GM23248 (cell line): ENCODE results near the gene TRIB2. TPM values are rescaled to one million over a fixed set of nuclear protein-coding genes. Genes with fewer than 3 reads are reported as not detected.

Experiments
- DNase-seq: peaks from one replicate; pipeline ENCODE4 v3.0.0-alpha.2; 2015
- H2AFZ ChIP-seq: fragments of 200-600 bp; sonication (generic); 2 replicates; pipeline ENCODE4 v1.6.1; 2016; ENCODE audit warnings: antibody characterized with exemption
- H3F3A ChIP-seq: fragments of 200-600 bp; sonication (generic); 2 replicates; pipeline ENCODE4 v1.6.1; 2016; ENCODE audit warnings: mild to moderate bottlenecking, antibody characterized with exemption, mixed run types; ENCODE audit not compliant: insufficient read depth
- H3K27ac ChIP-seq: fragments of 200-600 bp; sonication (generic); 2 replicates; pipeline ENCODE4 v1.5.1; 2016; ENCODE audit warnings: mild to moderate bottlenecking
- H3K27me3 ChIP-seq: fragments of 200-600 bp; sonication (generic); replicated peaks from 2 replicates; pipeline ENCODE4 v1.6.1; 2016; ENCODE audit warnings: mild to moderate bottlenecking; ENCODE audit not compliant: insufficient read depth
- H3K36me3 ChIP-seq: fragments of 200-600 bp; sonication (generic); 2 replicates; pipeline ENCODE4 v1.6.1; 2016; ENCODE audit warnings: low read depth, mild to moderate bottlenecking
- H3K4me1 ChIP-seq: fragments of 200-600 bp; sonication (generic); 2 replicates; pipeline ENCODE4 v1.6.1; 2016; ENCODE audit warnings: mild to moderate bottlenecking; ENCODE audit not compliant: insufficient read depth
- H3K4me2 ChIP-seq: fragments of 200-600 bp; sonication (generic); one replicate; pipeline ENCODE4 v1.6.1; 2016; ENCODE audit warnings: mild to moderate bottlenecking; ENCODE audit not compliant: unreplicated experiment
- H3K4me3 ChIP-seq: fragments of 200-600 bp; sonication (generic); 2 replicates; pipeline ENCODE4 v1.5.1; 2016; ENCODE audit warnings: mild to moderate bottlenecking
- H3K79me2 ChIP-seq: fragments of 200-600 bp; sonication (generic); 2 replicates; pipeline ENCODE4 v1.6.1; 2016; ENCODE audit warnings: mild to moderate bottlenecking; ENCODE audit not compliant: insufficient read depth
- H3K9ac ChIP-seq: fragments of 200-600 bp; sonication (generic); 2 replicates; pipeline ENCODE4 v1.6.1; 2016; ENCODE audit warnings: mild to moderate bottlenecking
- H3K9me2 ChIP-seq: fragments of 200-600 bp; sonication (generic); 2 replicates; pipeline ENCODE4 v1.6.1; 2016; ENCODE audit warnings: mixed run types, mild to moderate bottlenecking, moderate library complexity; ENCODE audit not compliant: insufficient read depth
- H3K9me3 ChIP-seq: fragments of 200-600 bp; sonication (generic); one replicate; pipeline ENCODE4 v1.6.1; 2017; ENCODE audit warnings: low read depth
- H4K20me1 ChIP-seq: fragments of 200-600 bp; sonication (generic); 2 replicates; pipeline ENCODE4 v1.6.0; 2016; ENCODE audit not compliant: insufficient read depth
- EZH2 ChIP-seq: fragments of 200-600 bp; sonication (generic); IDR thresholded peaks from 2 replicates; pipeline ENCODE4 v1.6.1; 2018; ENCODE audit warnings: antibody characterized with exemption, mild to moderate bottlenecking; ENCODE audit not compliant: insufficient read depth, poor library complexity, severe bottlenecking
- EZH2phosphoT487 ChIP-seq: fragments of 200-600 bp; sonication (generic); IDR thresholded peaks from 2 replicates; pipeline ENCODE4 v1.6.1; 2018; ENCODE audit warnings: antibody characterized with exemption, moderate library complexity, mild to moderate bottlenecking, low read depth; ENCODE audit not compliant: insufficient read depth
- WGBS, 2 experiments: methylation state at CpG; one replicate each; pipeline ENCODE4 v1.1.6; 2015 to 2017; ENCODE audit warnings: low lambda C conversion rate in 2 of 2, low coverage in 1 of 2; ENCODE audit errors: missing lambda C conversion rate in 2 of 2; 5-methylcytosine and 5-hydroxymethylcytosine counted together
- in situ Hi-C: fragments of 300-500 bp; cut with MboI; formaldehyde crosslinking; loops from 2 replicates; pipeline ENCODE4 v1.15.0; 2020
- polyA plus RNA-seq: library from polyadenylated mRNA; unstranded; fragments of >200 nt; fragmentation: Nextera tagmentation; extraction: Ambion mirVana; gene quantifications from 2 replicates; pipeline ENCODE4 v1.2.1, GENCODE V29; 2016
- total RNA-seq: library from RNA; depleted of rRNA; stranded (reverse); fragments of >200 nt; shearing (Covaris generic); gene quantifications from 2 replicates; pipeline ENCODE4 v1.2.3, GENCODE V29; 2014

Gene TRIB2
- total and polyA plus RNA-seq, 2 experiments from 2014 or later: 31.5 to 46.9 TPM

DNA sequence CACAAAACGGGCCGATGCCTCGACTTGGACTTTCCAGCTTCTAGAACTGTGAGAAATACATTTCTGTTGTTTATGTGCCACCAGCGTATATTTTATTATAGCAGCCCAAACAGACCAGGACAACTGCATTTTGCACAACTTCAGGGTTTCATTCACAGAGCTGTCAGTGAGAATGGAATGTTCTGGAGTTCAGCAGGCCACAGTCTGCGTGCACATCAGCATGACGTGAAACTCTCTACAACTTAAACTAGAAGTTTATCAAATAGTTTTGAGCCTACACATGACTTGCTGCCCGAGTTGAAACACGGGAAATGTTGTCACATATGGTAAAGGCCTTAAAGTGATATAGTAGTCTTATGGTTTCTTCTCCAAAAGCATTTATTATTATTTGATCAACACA is 3.9 kb upstream of the TRIB2 start:
- Histone ChIP-seq H3K4me3 (no peak overlapping the region), H3K9ac (no peak overlapping the region), H3K9me3 (no peaks in the 10 kb centered on the region), H4K20me1 (no peaks in the 10 kb centered on the region), H3K79me2 (peaks cover 8% of the 10 kb centered on the region), H3K36me3 (no peaks in the 10 kb centered on the region), H3K9me2 (no peaks in the 10 kb centered on the region), H3K4me1 (peaks cover 20% of the 10 kb centered on the region), H3K27me3 (no peaks in the 10 kb centered on the region), H2AFZ (no peak overlapping the region), H3F3A (peaks cover 25% of the 10 kb centered on the region), H3K27ac (no peak overlapping the region), H3K4me2 (no peak overlapping the region)
- TF ChIP-seq EZH2 (no peak), EZH2phosphoT487 (no peak)
- in situ Hi-C loops: loop anchor here (10.0 kb wide), 3 partner anchors 288 to 878 kb away; no protein-coding TSS in a partner anchor
- WGBS, 2 experiments: 96 to 99% methylated on average over 8 of the region's 8 CpGs
- DNase-seq: no peak

DNA sequence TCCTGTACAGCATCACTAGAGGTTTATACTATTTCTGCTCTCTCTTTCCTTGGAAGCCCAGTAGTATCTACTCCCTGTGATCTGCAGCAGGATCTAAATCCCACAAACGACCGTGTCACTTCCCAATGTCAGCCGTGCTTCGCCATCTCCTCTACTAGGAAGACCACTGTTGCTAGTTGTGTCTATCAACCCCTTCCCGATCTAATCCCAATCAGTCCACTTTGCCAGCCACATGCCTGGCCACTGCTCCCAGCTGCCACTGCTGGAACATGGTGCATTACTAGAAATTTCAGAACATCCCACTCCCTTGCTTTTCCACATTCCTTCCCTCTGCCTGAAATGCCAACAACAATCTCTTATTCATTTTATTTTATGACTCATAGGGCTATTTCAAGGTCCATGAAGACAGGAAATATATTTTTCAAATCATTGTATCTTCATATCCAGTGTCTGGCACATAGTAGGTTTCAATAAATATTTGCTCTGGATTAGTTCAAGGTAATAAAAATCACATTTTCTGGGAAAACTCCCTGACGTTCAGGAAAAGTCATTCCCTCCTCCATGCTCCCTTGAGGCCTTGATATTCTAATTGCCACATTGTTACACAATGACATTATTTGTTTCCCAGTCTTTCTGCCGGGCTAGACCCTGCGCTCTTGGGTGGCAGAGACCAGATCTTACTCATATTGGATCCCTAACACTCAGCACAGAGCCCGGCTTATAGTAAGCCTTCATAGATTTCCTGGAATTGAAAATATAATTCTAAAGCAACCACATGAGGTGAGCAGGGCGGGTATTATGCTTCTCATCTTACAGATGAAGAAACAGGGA is 2.1 kb upstream of the TRIB2 start:
- Histone ChIP-seq H2AFZ (no peak overlapping the region), H3K9ac (no peak overlapping the region), H3K4me1 (peaks cover 20% of the 10 kb centered on the region), H3F3A (peaks cover 35% of the 10 kb centered on the region), H3K27me3 (no peaks in the 10 kb centered on the region), H4K20me1 (no peaks in the 10 kb centered on the region), H3K27ac (peak overlapping the region; percentile 42), H3K36me3 (no peaks in the 10 kb centered on the region), H3K4me2 (no peak overlapping the region), H3K4me3 (no peak overlapping the region), H3K79me2 (peaks cover 23% of the 10 kb centered on the region), H3K9me2 (no peaks in the 10 kb centered on the region), H3K9me3 (no peaks in the 10 kb centered on the region)
- TF ChIP-seq EZH2phosphoT487: no peak
- TF ChIP-seq EZH2: no peak
- in situ Hi-C loops: loop anchor here (10.0 kb wide), 3 partner anchors 290 to 880 kb away; no protein-coding TSS in a partner anchor
- peak; percentile 75 for DNase-seq
- 23 to 30% methylated on average over 10 of the region's 10 CpGs for WGBS, 2 experiments

DNA sequence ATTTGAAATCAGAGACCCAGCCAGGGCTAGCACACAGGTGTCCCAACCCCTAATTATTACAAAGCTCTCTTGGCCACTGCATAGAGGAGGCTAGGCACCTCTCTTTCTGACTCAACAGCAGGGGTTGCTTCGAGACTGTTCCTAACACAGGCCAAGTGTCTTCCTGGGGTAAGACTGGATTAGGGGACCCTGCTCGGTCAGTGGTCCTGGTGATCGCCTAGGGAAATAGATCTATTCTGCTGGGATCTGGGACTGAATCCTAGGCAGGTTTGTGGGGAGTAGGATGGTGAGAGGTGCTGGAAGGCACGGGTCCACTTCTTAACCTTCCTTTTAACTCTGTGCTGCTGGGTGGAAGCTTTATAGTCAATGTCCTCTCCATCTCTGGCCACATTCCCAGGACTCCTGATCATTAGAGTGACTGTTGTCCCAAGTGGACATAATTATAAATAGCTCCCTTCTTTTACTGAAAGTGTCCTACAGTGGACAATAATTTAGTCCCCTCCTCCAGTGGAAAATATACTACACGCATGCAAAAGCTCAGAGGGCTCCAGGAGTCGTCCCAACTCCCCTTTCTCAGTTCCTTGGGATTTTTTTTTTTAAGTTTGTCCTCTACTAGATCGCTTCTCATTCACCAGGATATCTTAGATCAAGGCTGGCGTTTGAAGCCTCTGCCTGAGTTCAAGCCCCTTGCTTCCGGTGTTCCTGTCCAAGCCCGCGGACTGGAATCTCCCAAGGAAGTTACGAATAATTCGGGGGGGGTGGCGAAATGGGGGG is 1.3 kb upstream of the TRIB2 start:
- peak; percentile 16 for DNase-seq
- TF ChIP-seq EZH2phosphoT487: no peak
- TF ChIP-seq EZH2: no peak
- Histone ChIP-seq H3K4me3 (no peak overlapping the region), H3K79me2 (peaks cover 27% of the 10 kb centered on the region), H2AFZ (no peak overlapping the region), H3K36me3 (no peaks in the 10 kb centered on the region), H3K4me2 (no peak overlapping the region), H3K27me3 (no peaks in the 10 kb centered on the region), H3F3A (peaks cover 44% of the 10 kb centered on the region), H3K9me3 (no peaks in the 10 kb centered on the region), H3K9me2 (no peaks in the 10 kb centered on the region), H3K4me1 (peaks cover 24% of the 10 kb centered on the region), H3K27ac (peak overlapping the region; percentile 42), H4K20me1 (no peaks in the 10 kb centered on the region), H3K9ac (no peak overlapping the region)
- WGBS, 2 experiments: 86 to 90% methylated on average over 14 of the region's 14 CpGs
- in situ Hi-C loops: loop anchor here (10.0 kb wide), 3 partner anchors 289 to 881 kb away; no protein-coding TSS in a partner anchor

DNA sequence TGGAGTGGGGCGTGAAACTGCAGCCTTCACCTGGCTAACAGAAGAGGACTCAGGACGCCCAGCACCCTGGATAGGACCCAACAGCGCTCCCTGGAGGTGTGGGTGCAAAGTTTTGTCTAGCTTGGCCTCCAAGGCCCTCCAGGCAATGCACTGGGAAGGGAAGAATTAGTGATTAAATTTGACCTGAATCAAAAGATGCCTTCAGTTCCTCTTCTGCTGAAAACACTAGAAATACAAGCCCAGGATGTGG is 779 bp upstream of the TRIB2 start:
- peak; percentile 78 for DNase-seq
- no peaks in the 10 kb centered on the region for H3K9me3 ChIP-seq
- H3K79me2 ChIP-seq: peaks cover 32% of the 10 kb centered on the region
- H3K27ac ChIP-seq: peak overlapping the region; percentile 50
- peak overlapping the region; percentile 98 for H3K4me3 ChIP-seq
- in situ Hi-C loops: loop anchor here (10.0 kb wide), 3 partner anchors 289 to 881 kb away; no protein-coding TSS in a partner anchor
- TF ChIP-seq EZH2 (no peak), EZH2phosphoT487 (no peak)
- peak overlapping the region; percentile 69 for H3K4me2 ChIP-seq
- H3K36me3 ChIP-seq: no peaks in the 10 kb centered on the region
- WGBS, 2 experiments: 22 to 26% methylated on average over 3 of the region's 3 CpGs
- peak overlapping the region; percentile 86 for H3K9ac ChIP-seq
- H3K27me3 ChIP-seq: no peaks in the 10 kb centered on the region
- H3F3A ChIP-seq: peaks cover 49% of the 10 kb centered on the region
- H2AFZ ChIP-seq: peak overlapping the region; percentile 69
- peaks cover 30% of the 10 kb centered on the region for H3K4me1 ChIP-seq
- H3K9me2 ChIP-seq: no peaks in the 10 kb centered on the region
- H4K20me1 ChIP-seq: no peaks in the 10 kb centered on the region
